ENCODE measurements around the gene GPR39. TPM values are rescaled to one million over a fixed set of nuclear protein-coding genes. Genes with fewer than 3 reads are reported as not detected.

Gene GPR39
- total RNA-seq, 1 donor from 2014 or later: under 0.01 TPM

DNA sequence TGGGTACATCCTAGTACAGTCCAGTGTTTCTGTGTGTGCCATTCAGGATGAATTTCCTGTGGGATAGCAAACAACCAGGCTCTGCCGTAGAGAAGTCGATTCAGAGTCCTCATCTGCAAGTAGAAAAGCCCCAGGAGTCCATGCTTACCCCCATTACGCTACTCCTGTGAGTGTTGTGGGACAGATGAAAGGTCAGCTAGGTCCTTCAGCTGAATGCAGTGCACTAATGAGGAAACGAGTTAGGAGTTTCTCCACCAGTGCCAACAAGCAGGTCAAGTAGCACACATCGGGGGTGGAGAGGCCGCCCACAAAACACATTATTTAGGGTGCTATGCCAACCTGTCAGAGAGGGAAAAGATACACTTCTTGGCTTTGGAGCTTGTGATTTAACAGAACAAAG is 2.5 kb upstream of the GPR39 start:
- DNase-seq: no peak

DNA sequence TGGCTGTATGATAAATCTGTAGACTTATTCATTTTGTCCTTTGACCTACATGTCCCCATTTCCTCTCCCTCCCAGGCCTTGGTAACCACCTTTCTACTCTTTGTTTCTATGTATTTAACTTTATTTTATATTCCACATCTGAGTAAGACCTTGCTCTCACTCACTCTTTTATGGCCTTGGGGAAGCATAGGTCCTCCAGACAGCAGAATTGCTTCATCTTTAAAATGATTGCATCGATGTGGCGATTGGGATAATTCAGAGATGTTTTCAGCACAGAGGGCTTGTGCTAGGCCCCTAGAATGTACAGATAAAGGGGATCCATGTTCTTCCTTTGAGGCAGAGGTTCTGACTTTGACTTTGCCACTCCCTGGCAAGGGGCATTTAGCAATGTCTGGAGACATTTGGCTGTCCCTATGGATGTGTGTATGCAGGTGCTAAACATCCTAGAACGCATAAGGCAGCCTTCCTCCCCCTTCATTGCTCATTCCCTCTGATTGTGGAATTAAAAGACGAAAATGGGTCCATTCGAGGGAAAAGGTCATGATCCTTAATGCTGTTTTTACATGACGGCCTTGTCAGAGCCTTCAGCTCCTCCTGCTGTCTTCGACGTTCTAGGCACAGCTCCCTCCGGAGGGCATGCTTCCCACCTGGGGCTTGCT is 1.2 kb upstream of the GPR39 start:
- DNase-seq: no peak

DNA sequence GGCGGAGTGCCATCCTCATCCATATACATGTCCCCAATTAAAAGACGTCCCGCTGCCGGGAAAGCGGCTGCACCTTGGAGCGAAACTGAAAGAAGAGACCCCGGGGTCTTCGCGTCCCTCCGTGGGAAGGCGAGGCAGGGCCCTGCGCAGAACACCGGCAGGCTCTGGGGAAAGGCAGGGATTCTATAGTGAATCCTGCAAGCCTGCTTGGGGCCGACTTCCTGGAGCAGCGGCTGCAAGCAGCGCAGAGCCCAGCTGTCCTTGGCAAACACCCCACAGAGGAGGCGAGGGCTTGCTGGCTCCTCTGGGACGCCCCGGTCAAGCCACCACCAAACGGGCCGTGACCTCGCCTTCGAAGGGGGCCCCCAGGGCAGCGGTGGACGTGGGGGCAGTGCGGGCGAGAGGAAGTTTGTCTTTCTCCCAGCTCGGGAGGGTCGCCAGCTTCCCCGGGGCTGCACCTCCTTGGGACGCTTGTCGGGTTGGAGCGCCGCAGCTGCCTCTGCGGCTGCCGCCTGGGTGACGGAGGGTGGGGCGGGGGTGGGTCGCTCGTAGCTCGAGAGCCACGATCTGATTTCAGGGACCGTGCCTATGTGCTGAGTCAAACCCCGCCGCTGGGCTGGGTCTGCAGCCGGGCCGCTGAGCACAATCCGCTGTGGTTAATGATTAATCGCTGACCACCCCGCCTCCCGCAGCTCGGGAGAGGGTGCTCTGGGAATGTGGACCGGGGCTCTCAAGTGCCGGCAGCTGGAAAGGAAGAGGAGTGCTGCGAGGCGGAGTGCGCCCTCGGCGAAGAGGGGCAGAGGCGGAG is 486 bp upstream of the GPR39 start:
- DNase-seq: peak; percentile 47

DNA sequence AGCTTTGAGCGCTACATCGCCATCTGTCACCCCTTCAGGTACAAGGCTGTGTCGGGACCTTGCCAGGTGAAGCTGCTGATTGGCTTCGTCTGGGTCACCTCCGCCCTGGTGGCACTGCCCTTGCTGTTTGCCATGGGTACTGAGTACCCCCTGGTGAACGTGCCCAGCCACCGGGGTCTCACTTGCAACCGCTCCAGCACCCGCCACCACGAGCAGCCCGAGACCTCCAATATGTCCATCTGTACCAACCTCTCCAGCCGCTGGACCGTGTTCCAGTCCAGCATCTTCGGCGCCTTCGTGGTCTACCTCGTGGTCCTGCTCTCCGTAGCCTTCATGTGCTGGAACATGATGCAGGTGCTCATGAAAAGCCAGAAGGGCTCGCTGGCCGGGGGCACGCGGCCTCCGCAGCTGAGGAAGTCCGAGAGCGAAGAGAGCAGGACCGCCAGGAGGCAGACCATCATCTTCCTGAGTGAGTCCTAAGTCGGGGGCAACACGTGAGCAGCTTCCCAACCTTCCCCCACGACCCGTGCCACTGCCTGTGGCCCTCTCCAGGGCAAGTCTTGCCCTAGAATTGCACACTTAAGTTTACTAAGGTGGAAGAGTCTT is 928 bp downstream of the GPR39 start:
- no peak for DNase-seq

DNA sequence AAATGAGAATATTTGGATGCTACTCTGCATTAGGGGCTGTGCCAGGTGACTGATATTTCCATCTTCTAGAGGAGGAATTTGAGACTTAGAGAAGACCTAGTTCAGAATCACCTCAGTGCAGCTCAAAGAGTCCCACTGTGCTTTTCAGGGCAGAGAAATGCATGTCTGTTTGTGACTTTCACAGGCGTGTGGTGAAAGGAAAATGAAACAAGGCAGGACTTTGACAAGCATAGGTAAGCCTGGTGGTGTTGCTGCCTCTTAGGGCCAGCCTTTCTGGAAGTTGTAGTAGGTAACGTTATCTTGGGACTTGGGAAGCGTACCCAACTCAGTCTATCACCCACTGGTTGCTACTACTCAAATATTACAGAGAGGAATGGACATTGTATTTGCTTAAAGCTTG is 2.6 kb downstream of the GPR39 start:
- DNase-seq: no peak

DNA sequence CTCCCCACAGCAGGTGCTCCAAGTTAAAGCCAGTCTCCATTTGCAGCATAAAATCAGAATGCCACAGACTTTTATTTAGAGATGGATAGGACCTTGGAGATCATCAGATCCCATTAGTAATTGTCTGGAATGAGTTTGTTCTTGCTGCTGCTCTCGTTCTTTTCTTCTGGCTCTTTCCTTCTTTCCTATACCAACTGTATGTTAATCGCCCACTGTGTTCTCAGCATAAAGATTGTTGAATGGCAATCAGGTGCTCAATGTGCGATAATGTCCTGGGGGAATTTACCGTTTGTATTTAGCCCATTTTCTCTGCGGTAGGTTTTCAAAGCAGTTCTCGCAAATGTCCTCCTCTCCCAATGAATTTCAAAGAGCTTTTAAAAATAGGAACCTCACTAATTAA is 3.3 kb downstream of the GPR39 start:
- no peak for DNase-seq

DNA sequence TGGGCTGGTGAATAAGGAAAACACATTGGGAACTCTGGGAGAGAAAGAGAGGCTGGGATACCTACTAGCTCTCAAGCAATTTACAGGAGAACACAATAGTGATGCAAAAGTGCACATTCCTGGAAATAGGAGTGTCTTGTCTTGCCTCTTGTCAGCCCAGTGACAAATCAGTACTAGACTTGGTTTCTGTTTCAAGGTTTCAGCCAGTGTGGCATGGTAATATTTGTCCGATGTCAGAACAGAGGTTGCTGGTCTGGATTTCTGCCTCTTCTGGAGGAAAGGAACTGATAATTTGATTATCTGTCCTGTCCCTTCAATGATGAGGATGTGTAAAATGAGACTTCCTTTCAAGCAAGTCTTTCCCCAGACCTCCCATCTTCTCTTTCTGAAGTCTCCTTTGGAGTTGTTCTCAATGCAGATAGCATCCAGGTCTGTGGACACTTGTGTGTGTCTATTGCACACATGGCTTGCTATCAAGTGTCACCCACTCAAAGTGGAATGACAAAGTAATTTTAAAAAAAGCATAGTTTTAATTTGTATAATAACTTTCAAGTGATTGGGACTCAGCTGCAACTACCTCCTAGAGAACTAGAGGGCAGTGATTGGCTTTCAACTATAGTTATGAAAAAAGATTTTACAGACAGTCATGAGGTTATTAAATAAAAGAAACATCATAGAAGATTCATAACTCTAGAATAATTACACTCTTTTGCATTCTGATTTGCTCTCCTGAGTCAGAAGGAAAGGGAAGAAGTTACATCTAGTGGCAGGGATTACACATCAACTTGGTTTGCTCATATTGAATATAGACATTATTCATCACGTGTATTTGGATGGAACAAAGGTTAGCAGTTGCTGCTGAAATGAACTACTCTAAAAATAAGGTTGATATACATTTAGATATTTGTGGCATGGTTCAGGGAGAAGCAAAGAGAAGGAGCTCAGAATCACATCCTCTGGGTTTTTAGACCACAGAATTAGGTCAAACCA is 4.5 kb downstream of the GPR39 start:
- no peak for DNase-seq

DNA sequence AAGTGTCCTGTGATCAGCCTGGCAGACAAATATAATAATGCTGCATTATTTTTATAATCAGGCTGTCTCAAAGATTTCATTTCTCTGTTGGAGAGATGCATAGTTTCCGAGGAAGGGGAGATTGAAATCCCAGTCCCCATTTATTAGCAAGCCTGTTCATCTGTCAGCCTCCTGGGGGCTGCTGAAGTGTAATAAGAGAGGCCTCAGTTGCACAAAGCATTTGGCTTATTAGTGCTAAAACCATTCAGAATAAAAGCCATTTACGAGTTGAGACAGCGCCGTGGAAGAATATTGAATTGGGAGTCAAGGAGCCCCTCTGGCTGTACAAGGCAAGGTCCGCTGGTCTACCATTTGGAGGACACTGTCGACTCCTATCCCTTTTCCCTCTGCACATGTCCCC is 6.1 kb downstream of the GPR39 start:
- DNase-seq: no peak

DNA sequence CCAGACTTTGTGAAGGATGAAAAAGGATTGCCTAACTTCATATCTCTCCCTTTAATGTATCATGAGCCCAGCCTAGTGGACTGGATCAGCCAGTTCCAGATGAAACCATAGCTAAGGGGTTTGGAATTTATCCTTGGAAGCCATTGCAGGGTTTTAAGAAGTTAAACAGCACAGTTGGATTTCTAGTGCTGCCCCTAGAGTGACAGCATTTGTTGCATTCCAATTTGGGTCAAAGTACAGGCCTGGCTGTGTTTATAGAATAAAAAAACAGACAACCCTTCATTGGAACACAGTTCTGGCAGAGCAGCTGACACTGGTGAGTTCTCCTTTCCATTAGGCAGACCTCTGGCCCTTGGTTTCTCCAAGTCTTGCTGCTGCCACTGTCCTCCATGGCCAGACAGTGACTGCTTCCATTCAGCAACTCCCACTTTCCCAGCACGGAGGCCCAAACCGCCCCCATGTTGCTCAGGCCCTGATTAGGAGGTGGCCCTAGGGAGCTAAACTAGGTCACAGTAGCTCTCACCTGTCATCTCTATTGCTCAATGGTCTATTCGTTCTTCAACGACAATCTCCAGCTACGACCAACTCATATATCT is 8.0 kb downstream of the GPR39 start:
- DNase-seq: no peak

DNA sequence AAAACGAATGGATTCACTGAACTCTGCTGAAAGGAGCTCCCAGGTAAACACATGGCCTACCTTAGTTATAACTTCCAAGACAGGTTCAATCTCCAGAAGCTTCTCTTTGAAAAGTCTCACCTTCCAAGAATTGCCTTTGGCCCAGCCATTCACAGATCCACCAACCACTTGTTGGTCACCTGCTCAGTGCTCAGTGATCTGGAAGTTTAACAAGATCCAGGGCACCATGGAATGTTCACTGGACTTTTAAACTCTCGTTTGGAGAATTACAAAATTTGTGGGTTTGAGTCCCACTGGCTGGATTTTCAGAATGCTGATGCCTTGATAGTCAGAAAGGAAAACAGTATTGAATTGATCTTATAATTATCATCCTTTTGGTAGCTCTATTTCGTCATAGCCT is 9.4 kb downstream of the GPR39 start:
- DNase-seq: no peak

DNA sequence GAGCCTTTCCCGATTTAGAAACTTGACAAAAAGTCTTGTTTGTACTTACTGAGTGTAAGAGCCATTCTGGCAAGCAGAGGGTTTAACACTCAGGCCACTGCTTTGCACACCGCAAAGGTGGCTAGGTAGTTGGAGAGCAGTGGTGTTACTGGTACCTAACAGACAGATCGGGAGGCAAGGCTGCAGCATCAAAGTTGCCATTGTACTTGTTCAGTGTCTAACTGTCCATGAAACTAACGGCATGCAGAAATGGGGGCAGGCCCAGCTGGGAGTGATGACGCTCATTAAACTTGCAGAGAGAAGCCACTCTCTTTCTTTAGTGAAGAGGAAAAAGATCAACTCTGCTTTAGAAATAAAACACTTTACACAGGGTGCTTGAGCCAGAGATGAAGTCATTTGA is 10.1 kb downstream of the GPR39 start:
- no peak for DNase-seq

DNA sequence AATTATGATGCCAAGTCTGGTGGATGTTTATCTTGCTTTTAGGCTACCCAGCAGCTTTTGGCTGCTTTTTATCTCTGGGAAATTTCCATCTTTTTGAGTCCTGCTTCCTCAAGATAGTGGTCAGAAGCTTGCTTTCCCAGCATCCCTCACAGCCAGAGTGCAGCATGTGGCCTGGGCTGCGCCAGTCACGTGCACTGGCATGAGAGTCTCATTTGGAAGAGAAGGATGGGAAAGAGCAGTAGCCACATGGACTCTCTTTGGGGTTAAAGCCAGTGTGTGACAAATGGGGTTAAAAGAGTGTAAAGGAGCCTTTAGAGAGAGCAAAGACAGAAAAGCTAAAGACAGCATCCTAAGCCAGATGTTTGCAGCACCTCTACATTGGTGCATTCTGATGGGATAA is 12.7 kb downstream of the GPR39 start:
- no peak for DNase-seq

DNA sequence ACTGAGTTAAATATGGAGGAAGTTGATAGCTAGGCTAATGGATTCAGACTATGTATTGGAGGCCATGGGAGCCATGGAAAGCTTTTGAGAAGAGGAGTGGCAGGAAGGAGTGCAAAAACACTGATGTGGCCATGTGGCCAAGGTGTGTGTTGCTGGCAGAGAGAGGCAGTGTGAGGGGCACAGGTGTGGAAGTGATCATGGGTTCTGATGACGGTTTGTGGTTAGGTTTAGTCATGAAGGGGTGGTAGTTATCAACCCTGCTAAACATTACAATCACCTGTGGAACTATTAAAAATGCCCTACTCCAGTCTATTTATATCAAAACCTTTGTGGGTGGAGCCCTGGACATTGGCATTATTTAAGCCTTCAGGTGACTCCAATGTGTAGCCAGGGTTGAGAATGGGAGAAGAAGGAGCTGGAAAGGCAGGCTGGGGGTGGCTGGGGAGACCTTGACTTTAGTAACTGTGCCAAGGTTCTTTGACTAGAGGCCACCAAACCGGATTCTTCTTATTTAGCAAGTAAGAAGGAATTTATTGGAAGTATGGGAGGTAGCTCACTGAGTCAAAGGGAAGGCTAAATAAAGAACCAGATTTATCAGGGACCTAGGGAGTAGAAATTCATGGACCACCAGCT is 13.5 kb downstream of the GPR39 start:
- DNase-seq: no peak

DNA sequence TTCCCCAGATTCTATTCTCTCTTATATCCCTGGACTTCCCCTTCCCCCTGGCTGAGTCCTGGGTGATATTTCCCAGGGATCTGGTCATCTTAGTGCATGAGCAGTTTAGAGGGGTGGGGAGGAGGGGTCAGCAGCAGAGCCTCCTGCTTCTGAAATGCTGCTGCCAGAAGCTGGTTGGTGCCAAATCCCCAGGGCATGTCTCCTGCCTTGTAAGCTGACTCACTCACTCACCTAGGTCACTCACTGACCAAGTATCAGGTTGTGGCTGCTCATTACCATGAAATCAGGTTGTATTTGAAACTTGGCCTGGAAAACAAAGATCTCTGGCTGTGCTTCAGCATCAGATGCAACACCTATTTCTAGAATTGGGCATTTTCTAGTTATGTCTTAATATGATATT is 14.3 kb downstream of the GPR39 start:
- no peak for DNase-seq

DNA sequence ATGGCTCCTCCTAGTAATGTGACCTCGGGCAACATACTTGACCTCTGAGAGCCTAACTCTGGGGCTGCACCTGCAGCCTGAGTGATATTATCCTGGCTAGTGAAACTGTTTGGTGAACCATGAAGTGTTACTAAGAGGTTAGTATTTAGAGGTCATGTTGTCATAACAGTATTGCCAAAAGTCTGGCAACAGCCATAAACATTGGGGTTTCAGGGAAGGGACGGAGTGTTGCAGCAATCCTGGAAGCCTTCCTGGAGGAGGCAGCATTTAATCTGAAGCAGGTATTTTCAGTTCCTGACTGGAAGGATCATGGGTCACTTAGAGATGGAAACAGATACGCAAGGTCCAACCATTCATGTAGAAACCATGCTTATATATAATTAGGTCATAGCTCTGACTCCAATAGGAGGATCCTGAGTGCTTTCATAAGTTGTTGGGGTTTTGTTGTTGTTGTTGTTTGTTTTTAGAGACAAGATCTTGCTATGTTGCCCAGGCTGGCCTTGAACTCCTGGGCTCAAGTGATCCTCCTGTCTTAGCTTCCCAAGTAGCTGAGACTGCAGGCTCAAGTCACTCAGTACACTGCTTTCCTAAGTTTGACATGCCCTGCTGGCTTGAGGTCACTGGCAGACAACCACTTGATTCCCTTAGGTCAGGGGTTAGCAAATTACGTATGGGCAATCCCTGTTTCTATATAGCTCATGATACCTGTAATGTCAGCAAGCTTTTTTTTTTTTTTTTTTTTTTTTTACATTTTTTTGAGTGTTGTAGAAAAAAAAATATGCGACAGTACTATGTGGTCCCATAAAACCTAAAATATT is 21.5 kb downstream of the GPR39 start:
- no peak for DNase-seq

DNA sequence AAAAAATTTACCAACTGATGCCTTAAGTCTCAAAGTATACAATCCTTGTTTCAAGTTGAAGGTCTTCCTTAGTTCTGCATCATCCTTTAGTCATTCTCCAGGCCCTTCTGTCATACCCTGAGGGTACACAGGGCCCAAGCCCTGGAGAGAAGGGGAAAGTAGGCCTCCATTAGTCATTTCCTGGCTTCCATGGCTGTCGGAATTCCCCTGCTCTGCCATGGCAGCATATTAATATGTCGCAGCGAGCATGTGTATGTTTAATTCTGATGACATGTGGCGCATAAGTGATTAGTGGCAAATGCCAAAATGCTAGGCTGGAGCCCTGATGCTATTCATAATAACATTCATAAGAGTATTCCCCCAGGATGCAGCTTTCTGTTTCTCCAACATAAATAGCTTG is 22.1 kb downstream of the GPR39 start:
- peak; percentile 63 for DNase-seq

DNA sequence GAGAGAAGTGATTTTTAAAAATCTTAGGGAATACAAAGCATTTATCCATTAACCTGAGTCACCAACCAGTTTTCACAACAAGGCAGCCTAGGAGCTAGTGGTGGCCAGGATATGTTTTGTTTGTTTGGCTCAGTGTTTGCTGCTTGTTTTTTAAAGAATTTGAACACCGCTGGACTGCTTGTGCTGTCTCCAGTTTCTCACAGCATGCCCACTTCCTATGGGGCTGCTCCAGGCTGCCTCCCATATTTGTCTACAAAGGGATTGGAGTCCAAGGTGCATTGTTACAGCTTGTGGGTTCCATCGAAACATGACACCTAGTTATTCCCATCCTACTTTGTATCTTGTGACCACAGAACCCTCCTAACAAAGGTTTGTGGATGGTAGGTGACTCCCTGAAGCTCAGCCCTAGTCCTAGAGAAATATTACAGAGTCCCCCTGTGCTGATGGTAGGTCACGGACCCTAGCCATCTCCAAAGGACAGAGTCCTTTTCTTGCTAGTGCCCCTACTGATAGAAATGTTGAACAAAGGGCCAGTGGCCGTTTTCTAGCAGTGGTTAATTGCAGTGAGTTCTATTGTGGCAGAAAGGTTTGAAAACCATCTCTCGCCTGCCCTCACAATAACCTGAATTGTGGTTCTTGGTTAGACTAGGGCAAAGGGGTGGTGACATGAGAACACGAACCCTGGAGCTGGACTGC is 23.2 kb downstream of the GPR39 start:
- DNase-seq: no peak

DNA sequence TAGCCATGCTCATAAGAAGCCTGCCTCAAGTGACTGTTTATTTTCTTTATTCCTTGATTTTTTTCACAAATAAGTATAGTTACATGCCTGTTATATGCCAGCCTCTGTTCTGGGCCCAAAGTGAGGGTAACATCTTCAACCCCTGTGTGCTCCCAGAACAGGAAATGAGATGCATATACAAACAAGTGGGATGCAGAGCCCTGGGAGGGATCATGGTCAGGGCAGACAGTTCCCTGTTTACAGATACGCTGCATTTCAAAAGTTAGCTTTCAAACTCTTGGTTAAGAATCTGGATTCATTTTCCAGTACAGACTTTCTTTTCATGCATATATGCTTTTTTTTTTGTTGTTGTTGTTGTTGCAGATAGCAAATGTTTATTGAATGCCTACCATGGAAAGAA is 24.4 kb downstream of the GPR39 start:
- no peak for DNase-seq

DNA sequence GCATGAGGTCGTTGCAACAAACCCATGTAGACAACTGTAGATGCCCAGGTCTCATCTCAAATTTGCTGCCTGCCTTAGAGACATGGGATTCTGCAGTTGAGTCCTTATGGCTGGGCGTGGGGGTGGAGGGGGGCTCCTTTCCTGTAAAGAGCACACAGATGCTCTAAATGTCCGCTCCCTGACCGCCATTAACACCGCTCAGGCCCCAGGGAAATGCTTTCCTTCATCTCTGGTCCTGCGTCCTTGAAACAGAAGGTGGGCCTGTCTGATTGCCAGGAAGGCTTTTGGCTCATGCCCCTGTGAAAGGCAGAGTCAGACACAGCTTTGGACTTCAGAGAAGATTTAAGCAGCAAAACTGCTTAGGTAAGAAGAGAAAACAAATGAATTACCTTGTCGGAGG is 25.7 kb downstream of the GPR39 start:
- DNase-seq: no peak

DNA sequence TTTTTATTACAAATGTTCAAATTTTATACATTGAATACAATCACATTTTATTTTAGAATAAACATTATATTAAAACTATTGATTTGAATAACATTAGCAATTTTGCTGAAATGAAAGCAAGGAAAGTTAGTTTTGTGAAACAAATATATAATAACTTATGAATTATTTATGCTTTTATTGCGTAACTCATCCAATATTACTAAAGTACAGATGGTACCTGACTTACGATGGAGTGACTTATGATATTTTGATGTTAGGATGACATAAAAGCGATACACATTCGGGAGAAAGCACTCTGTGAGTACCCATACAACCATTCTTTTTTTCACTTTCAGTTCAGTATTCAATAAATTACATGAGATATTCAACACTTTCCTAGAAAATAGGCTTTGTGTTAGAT is 26.5 kb downstream of the GPR39 start:
- no peak for DNase-seq

All from dermis blood vessel endothelial cell (primary cell).